Posterior cingulate gyrus (tissue), 11 donors: ENCODE results near the gene ATP1A1.
A peak's percentile ranks its signal among the peaks of the same experiment; 100 is the strongest.

Source experiments
- DNase-seq, 10 donors: peaks; one replicate each; pipeline versions ENCODE4 v3.0.0 to v3.0.0-alpha.2; 2020 to 2021; ENCODE audit warnings: mixed read lengths in 3 of 10
- intact Hi-C: fragments of 100-400 bp; cut with DNase I; formaldehyde crosslinking; loops from one replicate; pipeline ENCODE4 v1.15.1; 2023

The ATP1A1 gene

DNA sequence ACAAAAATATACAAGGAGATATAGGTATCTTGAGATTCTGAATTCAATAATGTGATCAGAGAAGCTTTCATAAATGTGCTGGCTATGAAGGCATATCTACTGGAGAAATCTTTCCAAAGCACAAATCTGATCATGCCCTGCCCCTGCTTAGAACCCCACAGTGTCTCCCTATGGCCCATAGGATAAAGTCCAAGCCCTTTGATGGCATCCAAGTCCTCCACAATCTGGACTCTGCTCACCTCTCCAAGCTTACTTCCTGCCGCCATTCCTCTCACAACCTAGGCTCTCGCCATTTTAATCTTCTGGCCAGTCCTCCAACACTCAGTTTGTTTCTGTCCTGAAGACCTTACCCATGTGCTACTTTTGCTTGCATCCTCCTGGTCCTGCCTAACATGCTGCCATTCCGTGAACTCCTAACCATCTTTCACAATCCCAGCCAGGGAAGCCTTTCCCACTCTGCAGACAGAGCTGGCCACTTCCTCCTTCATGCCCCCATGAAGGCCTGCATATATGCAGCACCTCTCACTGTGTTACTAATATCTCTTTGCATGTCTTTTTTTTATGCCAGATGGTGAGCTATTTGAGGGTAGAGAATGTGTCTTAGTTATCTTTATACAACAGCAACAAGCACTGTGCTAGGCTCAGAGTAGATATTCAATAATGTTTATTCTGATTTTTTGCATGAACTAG is 5.6 kb upstream of the ATP1A1 start:
- intact Hi-C loops = no loop called here
- no peak for DNase-seq

- intact Hi-C loops = no loop called here
These were observed 4.8 kb upstream of the ATP1A1 start for GRCh38 chr1:116368241-116368640.

DNA sequence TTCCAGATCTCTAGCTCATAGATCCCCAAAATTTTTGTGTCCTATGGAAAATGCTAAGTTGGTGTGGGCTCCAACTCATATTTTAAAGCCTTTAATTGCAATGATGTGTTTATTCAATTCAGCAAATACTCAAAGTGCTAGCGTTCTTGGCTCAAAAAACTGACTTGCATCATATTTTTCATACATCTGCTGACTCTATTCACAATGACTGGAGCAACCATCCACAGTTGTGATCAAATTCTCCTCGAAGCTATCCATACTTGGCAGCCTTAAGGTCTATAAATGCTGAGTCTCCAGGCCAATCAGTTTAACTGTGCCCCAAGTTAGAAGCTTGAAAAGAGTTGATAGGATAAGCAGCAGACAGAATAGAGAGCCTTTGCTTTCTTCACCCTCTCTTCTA is 2.9 kb upstream of the ATP1A1 start:
- no peak for DNase-seq
- intact Hi-C loops = no loop called here

More at GRCh38 chr1:116368241-116368640, 4.8 kb upstream of the ATP1A1 start:
- no peak for DNase-seq

DNA sequence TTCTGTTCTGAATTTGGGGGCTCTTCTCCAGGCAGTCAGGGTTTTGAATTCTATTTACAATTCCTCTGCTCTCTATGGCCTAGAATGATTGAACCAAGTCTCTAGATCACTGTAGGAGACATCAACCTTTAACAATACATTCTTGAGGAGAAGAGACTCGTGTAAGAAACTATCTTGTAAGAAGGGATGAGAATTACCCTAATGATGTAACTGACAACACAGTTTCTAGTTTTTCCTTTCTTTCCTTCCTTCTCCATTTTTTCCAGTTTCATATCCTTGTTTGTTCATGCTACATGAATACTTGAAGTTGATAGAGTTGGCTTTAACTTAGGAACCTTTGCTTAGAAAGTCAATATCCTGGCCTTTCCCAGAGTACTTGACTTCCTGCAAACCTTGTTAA is 1.3 kb upstream of the ATP1A1 start:
- intact Hi-C loops = no loop called here

DNA sequence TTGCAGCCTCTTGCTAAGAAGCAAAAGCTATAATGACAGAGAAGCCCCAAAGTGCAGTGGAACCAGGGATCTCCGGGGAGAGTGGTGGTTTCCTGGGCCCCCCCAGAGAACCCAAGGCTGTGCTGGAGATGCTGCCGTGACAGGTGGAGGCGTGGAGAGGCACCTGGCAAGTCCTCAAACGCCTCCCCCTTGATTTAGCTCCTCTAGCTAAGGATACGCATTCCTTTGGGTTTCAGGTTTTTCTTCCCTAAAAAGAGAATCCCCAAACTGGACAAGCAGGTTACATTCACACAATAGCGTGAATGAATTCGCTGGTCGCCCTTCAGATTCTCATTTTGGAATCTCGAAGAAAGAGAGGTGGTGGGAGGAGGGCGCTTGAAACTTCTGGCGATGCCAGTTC is 853 bp upstream of the ATP1A1 start:
- DNase-seq = no peak
- intact Hi-C loops = no loop called here

More for the DNA sequence above, 1.3 kb upstream of the ATP1A1 start:
- no peak for DNase-seq

GRCh38 chr1:116373431-116374352 is 648 bp downstream of the ATP1A1 start:
- peak in 8 of 10 donors; percentile 42 to 93 (median 54) for DNase-seq
- intact Hi-C loops = loop anchor here (1.0 kb wide), 1 partner anchor 205 kb away; no protein-coding TSS in a partner anchor

DNA sequence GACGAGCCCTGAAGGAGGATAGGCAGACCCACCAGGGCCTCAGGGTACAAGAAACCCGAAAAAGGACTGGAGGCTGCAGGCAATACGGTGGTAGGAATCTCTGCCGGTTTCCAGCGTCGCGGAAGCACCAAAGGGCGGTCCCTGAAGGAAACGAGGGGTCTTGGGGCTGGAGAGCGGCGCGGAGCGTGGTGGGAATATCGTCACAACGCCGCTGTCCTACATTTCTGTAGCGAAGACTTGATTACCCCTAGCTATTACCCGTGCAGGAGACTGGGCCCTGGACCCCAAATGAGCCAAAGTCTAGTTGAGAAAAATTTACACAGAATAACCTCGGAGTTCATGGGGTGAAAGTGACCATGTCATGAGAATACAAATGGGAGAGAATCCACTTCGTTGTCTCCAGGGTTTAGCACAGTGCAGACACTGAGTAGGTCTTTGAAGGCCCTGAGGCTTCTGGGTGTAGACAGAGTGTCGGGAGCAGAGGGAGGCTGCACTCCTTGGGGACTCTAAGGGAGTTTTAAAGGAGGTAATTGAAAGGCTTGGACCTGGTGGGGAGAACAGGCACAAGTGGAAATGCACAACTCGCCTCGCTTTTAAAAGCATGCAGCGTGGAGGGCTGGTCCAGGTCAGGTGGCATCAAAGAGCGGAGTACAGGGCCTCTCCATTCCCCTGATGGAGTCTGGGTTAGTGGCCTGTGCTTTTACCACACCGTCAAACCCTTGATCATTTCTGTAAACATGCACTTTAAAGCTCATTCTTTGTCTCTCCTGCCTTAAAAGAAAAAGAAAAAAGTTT is 1.5 kb downstream of the ATP1A1 start:
- intact Hi-C loops = loop anchor here (5.0 kb wide), 2 partner anchors 43 to 222 kb away; no protein-coding TSS in a partner anchor
- peak in 2 of 10 donors; percentile 24 to 68 for DNase-seq

- DNase-seq = no peak
- intact Hi-C loops = loop anchor here (5.0 kb wide), 2 partner anchors 42 to 223 kb away; no protein-coding TSS in a partner anchor
These were observed 2.3 kb downstream of the ATP1A1 start for GRCh38 chr1:116375148-116375886.

DNA sequence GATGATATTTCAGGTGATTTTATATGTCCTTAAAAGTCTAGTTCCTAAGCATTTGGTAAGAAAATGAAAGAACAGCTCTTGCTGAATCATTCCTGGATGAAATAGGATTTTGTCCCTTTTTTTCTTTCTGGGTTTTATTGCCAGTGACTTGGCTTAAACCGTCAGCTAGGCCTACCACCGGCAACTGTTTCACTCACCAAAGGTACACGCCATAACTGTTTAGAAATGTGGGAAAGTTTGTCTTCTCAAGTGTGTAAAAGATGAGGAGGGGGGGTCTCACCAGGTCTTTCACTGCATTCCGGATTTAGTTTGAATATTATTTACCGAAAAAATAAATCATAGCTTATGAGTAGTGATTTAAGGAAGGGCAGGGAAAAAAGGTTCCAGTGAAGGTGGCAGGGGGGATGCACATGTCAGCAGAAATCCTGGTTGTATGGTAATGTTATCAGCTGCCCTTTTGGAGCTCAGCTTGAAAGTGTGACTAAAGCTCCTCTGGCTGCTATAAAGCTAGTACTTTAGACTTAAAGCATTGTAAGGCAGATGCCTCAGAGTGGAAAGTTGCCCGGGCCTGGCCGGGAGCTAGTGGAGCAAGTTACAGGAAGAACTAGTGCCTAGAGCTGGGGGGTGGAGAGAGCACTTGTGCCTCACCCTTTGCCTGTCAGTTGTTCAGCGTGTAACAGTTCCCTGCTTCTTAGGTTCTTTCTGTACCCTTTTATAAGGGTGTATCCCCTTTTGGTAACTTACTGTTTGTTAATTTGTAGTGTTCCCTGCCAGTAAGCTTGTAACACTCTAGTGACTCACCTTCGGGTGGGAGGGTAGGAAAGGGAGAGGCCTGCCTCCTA is 3.1 kb downstream of the ATP1A1 start:
- intact Hi-C loops = loop anchor here (2.0 to 5.0 kb wide), 3 partner anchors 41 to 224 kb away; no protein-coding TSS in a partner anchor
- peak in 9 of 10 donors; percentile 36 to 92 (median 63) for DNase-seq

DNA sequence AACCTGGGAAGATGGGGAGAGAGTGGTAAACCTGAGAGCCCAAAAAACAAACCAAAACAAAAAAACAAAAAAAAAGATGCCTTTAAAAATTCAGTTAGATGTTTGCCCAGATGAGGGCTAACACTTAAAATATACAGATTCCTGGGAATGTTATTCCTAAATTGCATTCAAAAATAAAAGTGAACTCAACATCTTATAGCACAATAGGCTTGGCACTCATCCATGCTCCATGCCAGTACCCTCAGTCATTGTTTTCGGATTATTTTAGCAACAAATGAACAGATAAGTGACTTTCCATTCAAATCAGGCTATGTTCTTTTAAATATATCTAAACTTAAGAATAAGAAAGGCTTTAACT is 3.7 kb downstream of the ATP1A1 start:
- no peak for DNase-seq
- intact Hi-C loops = loop anchor here (2.0 to 5.0 kb wide), 3 partner anchors 41 to 224 kb away; no protein-coding TSS in a partner anchor

DNA sequence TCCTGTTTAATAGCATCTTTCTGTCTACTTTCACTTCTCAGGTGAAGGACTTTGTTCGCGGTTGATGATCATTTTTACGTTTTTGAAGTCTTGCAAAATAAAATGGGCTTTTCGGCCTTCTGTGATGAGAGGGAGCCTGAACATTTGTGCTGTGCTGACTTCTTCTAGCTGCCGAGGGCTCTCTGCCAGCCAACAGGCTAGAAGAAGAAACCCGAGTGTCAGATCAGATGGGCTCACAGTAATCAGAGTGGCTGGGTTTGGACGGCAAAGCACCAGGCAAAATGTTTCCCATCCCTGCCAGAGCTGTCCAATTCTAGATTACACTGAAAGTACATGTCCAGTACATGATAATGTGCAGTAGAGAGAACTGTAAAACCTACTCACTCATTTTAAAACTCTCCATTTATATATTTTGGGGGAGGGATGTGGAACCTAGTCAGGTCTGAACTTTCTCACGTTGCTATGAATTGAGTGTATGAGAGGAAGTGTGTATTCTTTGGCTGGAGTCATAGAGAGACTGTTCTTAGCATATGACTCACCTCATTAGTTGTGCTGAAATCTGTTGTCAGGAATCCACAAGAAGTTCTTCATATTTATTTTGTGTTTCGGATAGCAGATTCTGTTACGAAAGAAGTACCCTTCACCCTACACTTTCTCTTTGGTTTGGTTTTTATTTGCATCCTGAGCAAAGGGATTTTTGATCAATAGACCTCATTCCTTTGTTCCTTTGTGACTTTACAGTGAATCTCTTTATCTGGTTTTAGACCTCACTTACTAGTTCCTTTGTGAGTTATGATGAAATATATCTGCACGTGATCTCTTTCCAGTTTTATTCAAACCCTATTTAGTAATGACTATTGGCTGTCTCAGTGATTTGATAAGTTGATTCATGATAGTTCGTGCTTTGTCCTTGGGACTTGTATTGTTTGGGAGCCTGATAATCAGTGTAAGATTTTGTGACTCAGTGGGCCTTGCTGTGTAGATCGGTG is 4.8 kb downstream of the ATP1A1 start:
- DNase-seq = peak in 9 of 10 donors; percentile 49 to 93 (median 65)
- intact Hi-C loops = loop anchor here (2.0 to 5.0 kb wide), 3 partner anchors 39 to 226 kb away; no protein-coding TSS in a partner anchor

GRCh38 chr1:116379057-116379630 is 6.1 kb downstream of the ATP1A1 start:
- DNase-seq = no peak
- intact Hi-C loops = loop anchor here (5.0 kb wide), 2 partner anchors 38 to 227 kb away; no protein-coding TSS in a partner anchor

- intact Hi-C loops = loop anchor here (5.0 kb wide), 2 partner anchors 37 to 228 kb away; no protein-coding TSS in a partner anchor
- no peak for DNase-seq
These were observed 6.8 kb downstream of the ATP1A1 start for GRCh38 chr1:116379674-116380498.

DNA sequence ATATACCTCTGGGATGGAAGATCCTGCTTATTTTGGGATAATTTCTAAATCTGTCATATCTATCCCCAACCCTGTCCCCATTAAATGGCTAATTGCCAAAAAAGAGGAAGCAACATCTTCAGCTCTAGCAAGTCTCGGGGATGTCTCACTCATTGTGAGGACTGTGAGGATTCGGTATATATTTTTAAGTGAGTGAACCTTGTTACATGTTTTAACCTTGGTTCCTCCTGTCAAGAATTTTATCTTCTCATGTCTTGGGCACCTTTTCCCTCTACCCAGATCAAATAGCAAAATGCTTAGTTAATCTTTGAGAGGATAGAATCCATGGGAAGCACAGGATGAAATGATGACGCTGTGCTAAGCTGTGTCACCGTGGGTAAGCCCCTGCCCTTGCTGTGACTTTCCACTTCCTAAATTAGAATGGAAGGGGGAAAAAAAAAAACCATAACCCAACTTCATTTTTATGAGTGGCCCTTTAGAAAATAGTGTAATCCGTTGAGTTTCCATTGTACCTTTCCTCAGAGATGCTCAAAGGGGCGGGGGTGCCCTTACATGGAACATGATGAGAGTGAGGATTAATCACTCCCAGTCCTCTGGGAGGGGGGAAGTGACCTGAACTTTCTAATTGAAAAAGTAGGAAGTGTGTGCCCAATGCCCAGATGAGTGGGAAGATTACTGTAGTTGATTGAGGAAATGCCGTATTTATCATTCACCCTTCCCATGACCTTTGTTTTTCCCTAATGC is 7.6 kb downstream of the ATP1A1 start:
- intact Hi-C loops = no loop called here

GRCh38 chr1:116382321-116382720 is 9.3 kb downstream of the ATP1A1 start:
- no peak for DNase-seq
- intact Hi-C loops = no loop called here

More for the DNA sequence above, 7.6 kb downstream of the ATP1A1 start:
- no peak for DNase-seq
